Neural cell (in vitro differentiated cells): Measurements from ENCODE around the gene ANKRD13A.

Source experiments
- MXI1 ChIP-seq: fragments of 450-650 bp; conservative IDR thresholded peaks from 2 replicates; pipeline ENCODE4 v1.6.1; 2014; ENCODE audit warnings: antibody characterized with exemption, mild to moderate bottlenecking; ENCODE audit not compliant: poor library complexity, severe bottlenecking
- POLR2AphosphoS5 ChIP-seq: IDR thresholded peaks from 2 replicates; pipeline ENCODE4 v1.6.1; 2012
- TF ChIP-seq, protein P1 (sequence below): fragments of 450-650 bp; IDR thresholded peaks from 2 replicates; pipeline ENCODE4 v1.5.1; 2014; ENCODE audit warnings: antibody characterized with exemption, mild to moderate bottlenecking, moderate library complexity; ENCODE audit not compliant: poor library complexity, severe bottlenecking
- TF ChIP-seq, protein P2 (sequence below): IDR thresholded peaks from 2 replicates; pipeline ENCODE4 v1.6.1; 2012; ENCODE audit warnings: borderline replicate concordance

DNA sequence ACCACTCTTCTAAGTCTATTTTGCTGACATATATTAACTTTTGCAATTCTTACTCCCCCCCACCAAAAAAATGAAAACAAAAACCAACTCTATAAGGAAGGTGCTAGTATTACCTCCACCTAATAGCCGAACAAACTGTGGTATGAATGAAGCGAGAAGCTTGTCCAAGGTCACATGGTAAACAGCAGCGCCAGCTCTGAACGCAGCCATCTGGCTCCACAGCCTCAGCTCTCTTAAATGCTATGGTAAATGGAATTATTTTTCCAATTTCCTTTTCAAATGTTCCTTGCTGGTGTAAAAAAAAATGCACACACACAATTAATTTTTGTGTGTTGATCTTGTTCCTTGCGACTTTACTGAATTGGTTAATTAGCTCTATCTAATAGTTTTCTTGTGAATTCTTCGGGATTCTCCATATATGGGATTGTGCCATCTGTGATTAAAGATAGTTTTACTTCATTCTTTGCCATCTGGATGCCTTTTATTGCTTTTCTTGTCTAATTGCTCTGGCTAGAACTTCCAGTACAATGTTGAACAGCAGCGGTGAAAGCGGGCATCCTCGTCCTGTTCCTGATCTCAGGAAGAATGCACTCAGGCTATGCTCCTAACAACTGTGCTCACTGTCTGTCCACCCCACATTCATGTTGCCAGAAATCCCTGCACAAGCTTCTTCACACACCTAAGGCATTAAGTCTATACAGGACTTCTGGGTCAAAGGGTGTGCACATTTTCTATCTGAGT is 59.8 kb downstream of the ANKRD13A start:
- TF ChIP-seq, protein P1, sequence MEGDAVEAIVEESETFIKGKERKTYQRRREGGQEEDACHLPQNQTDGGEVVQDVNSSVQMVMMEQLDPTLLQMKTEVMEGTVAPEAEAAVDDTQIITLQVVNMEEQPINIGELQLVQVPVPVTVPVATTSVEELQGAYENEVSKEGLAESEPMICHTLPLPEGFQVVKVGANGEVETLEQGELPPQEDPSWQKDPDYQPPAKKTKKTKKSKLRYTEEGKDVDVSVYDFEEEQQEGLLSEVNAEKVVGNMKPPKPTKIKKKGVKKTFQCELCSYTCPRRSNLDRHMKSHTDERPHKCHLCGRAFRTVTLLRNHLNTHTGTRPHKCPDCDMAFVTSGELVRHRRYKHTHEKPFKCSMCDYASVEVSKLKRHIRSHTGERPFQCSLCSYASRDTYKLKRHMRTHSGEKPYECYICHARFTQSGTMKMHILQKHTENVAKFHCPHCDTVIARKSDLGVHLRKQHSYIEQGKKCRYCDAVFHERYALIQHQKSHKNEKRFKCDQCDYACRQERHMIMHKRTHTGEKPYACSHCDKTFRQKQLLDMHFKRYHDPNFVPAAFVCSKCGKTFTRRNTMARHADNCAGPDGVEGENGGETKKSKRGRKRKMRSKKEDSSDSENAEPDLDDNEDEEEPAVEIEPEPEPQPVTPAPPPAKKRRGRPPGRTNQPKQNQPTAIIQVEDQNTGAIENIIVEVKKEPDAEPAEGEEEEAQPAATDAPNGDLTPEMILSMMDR = no peak
- TF ChIP-seq POLR2AphosphoS5 = no peak
- TF ChIP-seq MXI1 = no peak
- TF ChIP-seq, protein P2, sequence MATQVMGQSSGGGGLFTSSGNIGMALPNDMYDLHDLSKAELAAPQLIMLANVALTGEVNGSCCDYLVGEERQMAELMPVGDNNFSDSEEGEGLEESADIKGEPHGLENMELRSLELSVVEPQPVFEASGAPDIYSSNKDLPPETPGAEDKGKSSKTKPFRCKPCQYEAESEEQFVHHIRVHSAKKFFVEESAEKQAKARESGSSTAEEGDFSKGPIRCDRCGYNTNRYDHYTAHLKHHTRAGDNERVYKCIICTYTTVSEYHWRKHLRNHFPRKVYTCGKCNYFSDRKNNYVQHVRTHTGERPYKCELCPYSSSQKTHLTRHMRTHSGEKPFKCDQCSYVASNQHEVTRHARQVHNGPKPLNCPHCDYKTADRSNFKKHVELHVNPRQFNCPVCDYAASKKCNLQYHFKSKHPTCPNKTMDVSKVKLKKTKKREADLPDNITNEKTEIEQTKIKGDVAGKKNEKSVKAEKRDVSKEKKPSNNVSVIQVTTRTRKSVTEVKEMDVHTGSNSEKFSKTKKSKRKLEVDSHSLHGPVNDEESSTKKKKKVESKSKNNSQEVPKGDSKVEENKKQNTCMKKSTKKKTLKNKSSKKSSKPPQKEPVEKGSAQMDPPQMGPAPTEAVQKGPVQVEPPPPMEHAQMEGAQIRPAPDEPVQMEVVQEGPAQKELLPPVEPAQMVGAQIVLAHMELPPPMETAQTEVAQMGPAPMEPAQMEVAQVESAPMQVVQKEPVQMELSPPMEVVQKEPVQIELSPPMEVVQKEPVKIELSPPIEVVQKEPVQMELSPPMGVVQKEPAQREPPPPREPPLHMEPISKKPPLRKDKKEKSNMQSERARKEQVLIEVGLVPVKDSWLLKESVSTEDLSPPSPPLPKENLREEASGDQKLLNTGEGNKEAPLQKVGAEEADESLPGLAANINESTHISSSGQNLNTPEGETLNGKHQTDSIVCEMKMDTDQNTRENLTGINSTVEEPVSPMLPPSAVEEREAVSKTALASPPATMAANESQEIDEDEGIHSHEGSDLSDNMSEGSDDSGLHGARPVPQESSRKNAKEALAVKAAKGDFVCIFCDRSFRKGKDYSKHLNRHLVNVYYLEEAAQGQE = no peak
